H1 (cell line): ENCODE data around the gene RGS11. TPM values are rescaled to one million over a fixed set of nuclear protein-coding genes. Genes with fewer than 3 reads are reported as not detected.

Experiments used
- CBX5 ChIP-seq: fragments of 300-800, 300-1000 bp; sonication (generic); IDR thresholded peaks from 2 replicates; pipeline ENCODE4 v1.7.1; 2016; ENCODE audit warnings: antibody characterized with exemption, low read length, low read depth
- GTF2F1 ChIP-seq: IDR thresholded peaks from 2 replicates; pipeline ENCODE4 v1.6.1; 2012; ENCODE audit warnings: low read depth, low read length, improper control_type of control experiment, borderline replicate concordance
- JUN ChIP-seq: IDR thresholded peaks from 2 replicates; pipeline ENCODE4 v1.6.1; 2011; ENCODE audit warnings: low read depth, mild to moderate bottlenecking, improper control_type of control experiment, low read length
- ZNF274 ChIP-seq: IDR thresholded peaks from 2 replicates; pipeline ENCODE4 v1.7.0; 2012; ENCODE audit warnings: low read length, borderline replicate concordance; ENCODE audit errors: extremely low read depth
- polyA plus RNA-seq, 7 experiments: library from polyadenylated mRNA; depleted of rRNA in 3 of 7; stranded (reverse) in 5 of 7; unstranded in 2 of 7; fragments of >200 nt in 5 of 7; fragments of 200-250 nt in 2 of 7; gene quantifications; 1 replicate in 5 of 7; 2 replicates in 1 of 7; 4 replicates in 1 of 7; pipeline versions ENCODE4 v1.2.1 to v1.2.3, GENCODE V29; 2011 to 2013; ENCODE audit warnings: missing spikeins in 2 of 7, mixed read lengths in 2 of 7
- total RNA-seq: library from RNA; stranded (reverse); fragmentation: NEBNext Ultra II Directional; extraction: Animal tissue kit (Norgen Biotek cat#: 25700); gene quantifications from 2 replicates; pipeline ENCODE4 v1.2.1, GENCODE V29; 2021
- TF ChIP-seq, protein P1 (sequence below): fragments of 300-600 bp; sonication (generic); IDR thresholded peaks from 2 replicates; pipeline ENCODE4 v1.7.1; 2012; ENCODE audit warnings: low read length, moderate library complexity, mild to moderate bottlenecking, inconsistent platforms; ENCODE audit not compliant: insufficient replicate concordance
- TF ChIP-seq, protein P2 (sequence below): IDR thresholded peaks from 2 replicates; pipeline ENCODE4 v1.6.1; 2011; ENCODE audit warnings: low read depth, mild to moderate bottlenecking, low read length; ENCODE audit not compliant: insufficient read depth

RGS11 gene
- total and polyA plus RNA-seq, 2 of the 8 experiments (the other 6 are each of a cell fraction or from before 2014, with no cell fraction given) = 0.84 to 1.2 TPM

GRCh38 chr16:265002-265529, 10.7 kb downstream of the RGS11 start (continued):
- TF ChIP-seq, protein P1, sequence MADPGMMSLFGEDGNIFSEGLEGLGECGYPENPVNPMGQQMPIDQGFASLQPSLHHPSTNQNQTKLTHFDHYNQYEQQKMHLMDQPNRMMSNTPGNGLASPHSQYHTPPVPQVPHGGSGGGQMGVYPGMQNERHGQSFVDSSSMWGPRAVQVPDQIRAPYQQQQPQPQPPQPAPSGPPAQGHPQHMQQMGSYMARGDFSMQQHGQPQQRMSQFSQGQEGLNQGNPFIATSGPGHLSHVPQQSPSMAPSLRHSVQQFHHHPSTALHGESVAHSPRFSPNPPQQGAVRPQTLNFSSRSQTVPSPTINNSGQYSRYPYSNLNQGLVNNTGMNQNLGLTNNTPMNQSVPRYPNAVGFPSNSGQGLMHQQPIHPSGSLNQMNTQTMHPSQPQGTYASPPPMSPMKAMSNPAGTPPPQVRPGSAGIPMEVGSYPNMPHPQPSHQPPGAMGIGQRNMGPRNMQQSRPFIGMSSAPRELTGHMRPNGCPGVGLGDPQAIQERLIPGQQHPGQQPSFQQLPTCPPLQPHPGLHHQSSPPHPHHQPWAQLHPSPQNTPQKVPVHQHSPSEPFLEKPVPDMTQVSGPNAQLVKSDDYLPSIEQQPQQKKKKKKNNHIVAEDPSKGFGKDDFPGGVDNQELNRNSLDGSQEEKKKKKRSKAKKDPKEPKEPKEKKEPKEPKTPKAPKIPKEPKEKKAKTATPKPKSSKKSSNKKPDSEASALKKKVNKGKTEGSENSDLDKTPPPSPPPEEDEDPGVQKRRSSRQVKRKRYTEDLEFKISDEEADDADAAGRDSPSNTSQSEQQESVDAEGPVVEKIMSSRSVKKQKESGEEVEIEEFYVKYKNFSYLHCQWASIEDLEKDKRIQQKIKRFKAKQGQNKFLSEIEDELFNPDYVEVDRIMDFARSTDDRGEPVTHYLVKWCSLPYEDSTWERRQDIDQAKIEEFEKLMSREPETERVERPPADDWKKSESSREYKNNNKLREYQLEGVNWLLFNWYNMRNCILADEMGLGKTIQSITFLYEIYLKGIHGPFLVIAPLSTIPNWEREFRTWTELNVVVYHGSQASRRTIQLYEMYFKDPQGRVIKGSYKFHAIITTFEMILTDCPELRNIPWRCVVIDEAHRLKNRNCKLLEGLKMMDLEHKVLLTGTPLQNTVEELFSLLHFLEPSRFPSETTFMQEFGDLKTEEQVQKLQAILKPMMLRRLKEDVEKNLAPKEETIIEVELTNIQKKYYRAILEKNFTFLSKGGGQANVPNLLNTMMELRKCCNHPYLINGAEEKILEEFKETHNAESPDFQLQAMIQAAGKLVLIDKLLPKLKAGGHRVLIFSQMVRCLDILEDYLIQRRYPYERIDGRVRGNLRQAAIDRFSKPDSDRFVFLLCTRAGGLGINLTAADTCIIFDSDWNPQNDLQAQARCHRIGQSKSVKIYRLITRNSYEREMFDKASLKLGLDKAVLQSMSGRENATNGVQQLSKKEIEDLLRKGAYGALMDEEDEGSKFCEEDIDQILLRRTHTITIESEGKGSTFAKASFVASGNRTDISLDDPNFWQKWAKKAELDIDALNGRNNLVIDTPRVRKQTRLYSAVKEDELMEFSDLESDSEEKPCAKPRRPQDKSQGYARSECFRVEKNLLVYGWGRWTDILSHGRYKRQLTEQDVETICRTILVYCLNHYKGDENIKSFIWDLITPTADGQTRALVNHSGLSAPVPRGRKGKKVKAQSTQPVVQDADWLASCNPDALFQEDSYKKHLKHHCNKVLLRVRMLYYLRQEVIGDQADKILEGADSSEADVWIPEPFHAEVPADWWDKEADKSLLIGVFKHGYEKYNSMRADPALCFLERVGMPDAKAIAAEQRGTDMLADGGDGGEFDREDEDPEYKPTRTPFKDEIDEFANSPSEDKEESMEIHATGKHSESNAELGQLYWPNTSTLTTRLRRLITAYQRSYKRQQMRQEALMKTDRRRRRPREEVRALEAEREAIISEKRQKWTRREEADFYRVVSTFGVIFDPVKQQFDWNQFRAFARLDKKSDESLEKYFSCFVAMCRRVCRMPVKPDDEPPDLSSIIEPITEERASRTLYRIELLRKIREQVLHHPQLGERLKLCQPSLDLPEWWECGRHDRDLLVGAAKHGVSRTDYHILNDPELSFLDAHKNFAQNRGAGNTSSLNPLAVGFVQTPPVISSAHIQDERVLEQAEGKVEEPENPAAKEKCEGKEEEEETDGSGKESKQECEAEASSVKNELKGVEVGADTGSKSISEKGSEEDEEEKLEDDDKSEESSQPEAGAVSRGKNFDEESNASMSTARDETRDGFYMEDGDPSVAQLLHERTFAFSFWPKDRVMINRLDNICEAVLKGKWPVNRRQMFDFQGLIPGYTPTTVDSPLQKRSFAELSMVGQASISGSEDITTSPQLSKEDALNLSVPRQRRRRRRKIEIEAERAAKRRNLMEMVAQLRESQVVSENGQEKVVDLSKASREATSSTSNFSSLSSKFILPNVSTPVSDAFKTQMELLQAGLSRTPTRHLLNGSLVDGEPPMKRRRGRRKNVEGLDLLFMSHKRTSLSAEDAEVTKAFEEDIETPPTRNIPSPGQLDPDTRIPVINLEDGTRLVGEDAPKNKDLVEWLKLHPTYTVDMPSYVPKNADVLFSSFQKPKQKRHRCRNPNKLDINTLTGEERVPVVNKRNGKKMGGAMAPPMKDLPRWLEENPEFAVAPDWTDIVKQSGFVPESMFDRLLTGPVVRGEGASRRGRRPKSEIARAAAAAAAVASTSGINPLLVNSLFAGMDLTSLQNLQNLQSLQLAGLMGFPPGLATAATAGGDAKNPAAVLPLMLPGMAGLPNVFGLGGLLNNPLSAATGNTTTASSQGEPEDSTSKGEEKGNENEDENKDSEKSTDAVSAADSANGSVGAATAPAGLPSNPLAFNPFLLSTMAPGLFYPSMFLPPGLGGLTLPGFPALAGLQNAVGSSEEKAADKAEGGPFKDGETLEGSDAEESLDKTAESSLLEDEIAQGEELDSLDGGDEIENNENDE = no peak
- no peak for TF ChIP-seq ZNF274
- TF ChIP-seq, protein P2, sequence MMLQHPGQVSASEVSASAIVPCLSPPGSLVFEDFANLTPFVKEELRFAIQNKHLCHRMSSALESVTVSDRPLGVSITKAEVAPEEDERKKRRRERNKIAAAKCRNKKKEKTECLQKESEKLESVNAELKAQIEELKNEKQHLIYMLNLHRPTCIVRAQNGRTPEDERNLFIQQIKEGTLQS = no peak
- no peak for TF ChIP-seq GTF2F1
- TF ChIP-seq JUN = no peak
- no peak for TF ChIP-seq CBX5
